B cell (primary cell): ENCODE measurements around the gene EOGT.

ENCODE experiments used
- EZH2 ChIP-seq: IDR thresholded peaks from 2 replicates; pipeline ENCODE4 v1.6.1; 2012; ENCODE audit warnings: borderline replicate concordance, low read depth, mild to moderate bottlenecking, moderate library complexity, low read length; ENCODE audit not compliant: insufficient read depth, poor library complexity, severe bottlenecking
- TF ChIP-seq, protein P1 (sequence below): fragments of 200-600 bp; IDR thresholded peaks from one replicate; pipeline ENCODE4 v1.8.0; 2022; ENCODE audit warnings: antibody characterized with exemption, mild to moderate bottlenecking

DNA sequence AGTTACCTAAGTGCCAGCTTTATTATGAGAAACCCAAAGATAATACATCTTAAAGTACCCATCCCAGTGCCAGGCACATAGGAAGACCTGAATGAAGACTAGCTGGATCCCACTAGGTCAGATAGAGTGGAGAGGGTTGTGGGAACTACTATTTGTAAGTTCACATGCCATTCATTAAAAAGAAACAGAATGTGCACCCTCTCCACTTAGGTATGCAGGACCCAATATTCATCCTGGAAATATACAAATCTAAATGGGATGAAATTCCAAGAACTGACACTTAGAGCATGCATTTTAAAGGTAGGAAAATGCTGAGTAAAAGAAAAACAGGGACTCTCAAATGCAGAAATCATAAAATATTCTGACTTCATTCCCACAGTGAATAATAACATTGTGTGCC lies 14.3 kb downstream of the EOGT start:
- TF ChIP-seq, protein P1, sequence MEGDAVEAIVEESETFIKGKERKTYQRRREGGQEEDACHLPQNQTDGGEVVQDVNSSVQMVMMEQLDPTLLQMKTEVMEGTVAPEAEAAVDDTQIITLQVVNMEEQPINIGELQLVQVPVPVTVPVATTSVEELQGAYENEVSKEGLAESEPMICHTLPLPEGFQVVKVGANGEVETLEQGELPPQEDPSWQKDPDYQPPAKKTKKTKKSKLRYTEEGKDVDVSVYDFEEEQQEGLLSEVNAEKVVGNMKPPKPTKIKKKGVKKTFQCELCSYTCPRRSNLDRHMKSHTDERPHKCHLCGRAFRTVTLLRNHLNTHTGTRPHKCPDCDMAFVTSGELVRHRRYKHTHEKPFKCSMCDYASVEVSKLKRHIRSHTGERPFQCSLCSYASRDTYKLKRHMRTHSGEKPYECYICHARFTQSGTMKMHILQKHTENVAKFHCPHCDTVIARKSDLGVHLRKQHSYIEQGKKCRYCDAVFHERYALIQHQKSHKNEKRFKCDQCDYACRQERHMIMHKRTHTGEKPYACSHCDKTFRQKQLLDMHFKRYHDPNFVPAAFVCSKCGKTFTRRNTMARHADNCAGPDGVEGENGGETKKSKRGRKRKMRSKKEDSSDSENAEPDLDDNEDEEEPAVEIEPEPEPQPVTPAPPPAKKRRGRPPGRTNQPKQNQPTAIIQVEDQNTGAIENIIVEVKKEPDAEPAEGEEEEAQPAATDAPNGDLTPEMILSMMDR, result no peak
- no peak for TF ChIP-seq EZH2
